UCSD-AML1 (cell line): ENCODE results near the gene PPARD.
"Not testable (repeated sequence)": the region's sequence is repeated elsewhere in the genome, so short reads cannot be mapped to it uniquely, and the experiment has no call there.

Source experiments
- DNase-seq: peaks from one replicate; lab custom pipeline; 2025; ENCODE audit not compliant: unreplicated experiment; lab: John Stamatoyannopoulos, UW

Gene PPARD

GRCh38 chr6:35403544-35404442 lies 61.4 kb downstream of the PPARD start:
- DNase-seq = no peak

GRCh38 chr6:35406711-35407485 lies 64.5 kb downstream of the PPARD start:
- no peak for DNase-seq

- DNase-seq = no peak
Observed at GRCh38 chr6:35409245-35409644, 66.9 kb downstream of the PPARD start.

GRCh38 chr6:35410131-35410530 lies 67.8 kb downstream of the PPARD start:
- no peak for DNase-seq

- peak; percentile 51 for DNase-seq
Observed at GRCh38 chr6:35411066-35411465, 68.7 kb downstream of the PPARD start.

GRCh38 chr6:35412102-35412501 lies 69.7 kb downstream of the PPARD start:
- DNase-seq = no peak

- no peak for DNase-seq
Observed at GRCh38 chr6:35413911-35414310, 71.6 kb downstream of the PPARD start.

GRCh38 chr6:35415065-35415891 lies 72.9 kb downstream of the PPARD start:
- DNase-seq = peak; percentile 38

- peak; percentile 65 for DNase-seq
Observed at GRCh38 chr6:35417979-35418661, 75.8 kb downstream of the PPARD start.

GRCh38 chr6:35419417-35419816 lies 77.1 kb downstream of the PPARD start:
- DNase-seq = peak; percentile 43

GRCh38 chr6:35419961-35420360 lies 77.6 kb downstream of the PPARD start:
- DNase-seq = no peak

- DNase-seq = no peak
Observed at GRCh38 chr6:35425284-35425683, 82.9 kb downstream of the PPARD start.

- DNase-seq = no peak
Observed at GRCh38 chr6:35426074-35426473, 83.7 kb downstream of the PPARD start.

- no peak for DNase-seq
Observed at GRCh38 chr6:35427435-35427834, 85.1 kb downstream of the PPARD start.

GRCh38 chr6:35427851-35428321 lies 85.5 kb downstream of the PPARD start:
- no peak for DNase-seq

GRCh38 chr6:35428421-35429149 lies 86.2 kb downstream of the PPARD start:
- no peak for DNase-seq

- no peak for DNase-seq
Observed at GRCh38 chr6:35429463-35429862, 87.1 kb downstream of the PPARD start.

- no peak for DNase-seq
Observed at GRCh38 chr6:35432291-35432690, 89.9 kb downstream of the PPARD start.

- not testable (repeated sequence) for DNase-seq
Observed at GRCh38 chr6:35432702-35433101, 90.3 kb downstream of the PPARD start.
